Psoas muscle (tissue), 8 donors: Measurements from ENCODE around the gene RPL37. TPM values are rescaled to one million over a fixed set of nuclear protein-coding genes. Genes with fewer than 3 reads are reported as not detected.
A peak's percentile ranks its signal among the peaks of the same experiment; 100 is the strongest.
"Not testable (repeated sequence)": the region's sequence is repeated elsewhere in the genome, so short reads cannot be mapped to it uniquely, and the experiment has no call there.

ENCODE experiments used
- ATAC-seq, 4 donors: fragments of 200-7000 bp; cut with Tn5 transposase; one replicate each; pipeline ENCODE4 v1.9.1; 2020; ENCODE audit warnings: moderate library complexity in 3 of 4, mild to moderate bottlenecking in 2 of 4
- DNase-seq, 2 donors: peaks; one replicate each; pipeline ENCODE4 v3.0.0-alpha.2; 2020
- H3K27ac ChIP-seq: fragments of 200-600 bp; one replicate; pipeline ENCODE4 v1.8.0; 2022
- H3K27me3 ChIP-seq, 3 donors: fragments of 200-600 bp in 1 of 3; one replicate each; pipeline versions ENCODE4 v1.6.1 to v1.8.0; 2013 to 2022; ENCODE audit warnings: low read length in 2 of 3, mild to moderate bottlenecking in 2 of 3, moderate library complexity in 1 of 3; ENCODE audit not compliant: insufficient read depth in 3 of 3
- H3K36me3 ChIP-seq, 2 donors: fragments of 200-600 bp in 1 of 2; one replicate each; pipeline versions ENCODE4 v1.6.1 to v1.8.0; 2013 to 2022; ENCODE audit warnings: low read depth in 1 of 2, mild to moderate bottlenecking in 1 of 2, moderate library complexity in 1 of 2; ENCODE audit not compliant: insufficient read depth in 1 of 2
- H3K4me1 ChIP-seq: fragments of 200-600 bp; one replicate; pipeline ENCODE4 v1.8.0; 2022
- H3K4me3 ChIP-seq: fragments of 200-600 bp; one replicate; pipeline ENCODE4 v1.8.0; 2022; ENCODE audit warnings: mild to moderate bottlenecking
- H3K9me3 ChIP-seq: fragments of 200-600 bp; one replicate; pipeline ENCODE4 v1.8.0; 2022
- WGBS, 3 donors: extraction: QIAGEN DNeasy Blood & Tissue Kit; methylation state at CpG; one replicate each; pipeline versions ENCODE4 v1.1.6 to v1.1.7; 2013; 5-methylcytosine and 5-hydroxymethylcytosine counted together
- intact Hi-C, 2 donors: fragments of 100-400 bp; cut with DNase I; formaldehyde crosslinking; loops; one replicate each; pipeline versions ENCODE4 v1.11.0 to v1.14.2; 2022
- polyA plus RNA-seq, 3 donors: library from polyadenylated mRNA; stranded (reverse); fragments of 200-250 nt; gene quantifications; one replicate each; pipeline ENCODE4 v1.2.3, GENCODE V29; 2013
- total RNA-seq, 4 donors: library from RNA; stranded (reverse); fragmentation: NEBNext Ultra II Directional in 2 of 4; extraction: Animal tissue kit (Norgen Biotek cat#: 25700) in 2 of 4; gene quantifications; one replicate each; pipeline versions ENCODE4 v1.2.1 to v1.2.4, GENCODE V29; 2021 to 2023
- TF ChIP-seq, protein P1 (sequence below): fragments of 200-600 bp; IDR thresholded peaks from one replicate; pipeline ENCODE4 v1.8.0; 2022; ENCODE audit warnings: antibody characterized with exemption
- donor health status: healthy with polysubstance abuse.
- donor health status: DM: no; HTN: no; CAD: no; lungs with moderate emphysema.
- donor health status: Bipolar disorder and iron deficiency.
- donor health status: healthy.
- donor health status: DM: yes; HTN: yes; CAD: no.
- donor health status: DM: no; HTN: no; CAD: no.
- donor health status: DM: no; HTN: no; CAD: no.
- donor health status: DM: yes; HTN: yes; CAD: no.

The RPL37 gene
- total and polyA plus RNA-seq, 7 donors = 737 to 2,293 (median 991) TPM

DNA sequence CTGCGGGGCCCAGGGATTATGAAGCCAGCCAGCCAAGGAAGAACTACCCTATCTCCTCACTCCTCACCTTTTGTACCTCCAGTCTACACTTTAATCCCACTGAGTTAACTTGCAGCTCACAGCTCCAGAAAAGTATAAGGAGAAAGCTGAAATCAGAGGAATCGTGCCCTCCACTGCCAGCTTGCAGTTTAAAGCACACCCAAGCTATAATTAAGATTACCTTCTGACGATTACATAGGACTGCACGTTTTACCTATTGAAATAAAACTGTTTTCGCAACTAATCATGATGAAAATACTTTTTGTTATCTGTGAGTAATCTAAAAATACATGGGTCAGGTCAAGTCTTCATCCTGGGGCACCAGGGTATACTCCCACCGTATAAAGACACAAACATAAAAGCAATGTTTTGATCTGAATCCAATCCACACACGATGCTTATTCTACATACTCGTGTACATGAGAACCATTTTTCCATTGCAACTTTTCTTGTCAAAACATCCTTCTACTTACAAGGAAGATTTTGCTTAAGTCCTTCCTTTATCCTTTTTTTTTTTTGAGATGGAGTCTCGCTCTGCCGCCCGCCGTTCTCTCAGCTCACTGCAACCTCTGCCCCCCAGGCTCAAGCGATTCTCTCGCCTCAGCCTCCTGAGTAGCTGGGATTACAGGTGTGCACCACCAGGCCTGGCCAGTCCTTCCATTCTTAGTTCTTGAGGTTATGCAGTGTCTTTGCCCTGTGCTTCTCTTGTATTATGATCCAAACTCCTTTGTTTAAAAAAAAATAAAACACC is 7.6 kb downstream of the RPL37 start:
- intact Hi-C loops = no loop called here
- no peak for ATAC-seq
- TF ChIP-seq, protein P1, sequence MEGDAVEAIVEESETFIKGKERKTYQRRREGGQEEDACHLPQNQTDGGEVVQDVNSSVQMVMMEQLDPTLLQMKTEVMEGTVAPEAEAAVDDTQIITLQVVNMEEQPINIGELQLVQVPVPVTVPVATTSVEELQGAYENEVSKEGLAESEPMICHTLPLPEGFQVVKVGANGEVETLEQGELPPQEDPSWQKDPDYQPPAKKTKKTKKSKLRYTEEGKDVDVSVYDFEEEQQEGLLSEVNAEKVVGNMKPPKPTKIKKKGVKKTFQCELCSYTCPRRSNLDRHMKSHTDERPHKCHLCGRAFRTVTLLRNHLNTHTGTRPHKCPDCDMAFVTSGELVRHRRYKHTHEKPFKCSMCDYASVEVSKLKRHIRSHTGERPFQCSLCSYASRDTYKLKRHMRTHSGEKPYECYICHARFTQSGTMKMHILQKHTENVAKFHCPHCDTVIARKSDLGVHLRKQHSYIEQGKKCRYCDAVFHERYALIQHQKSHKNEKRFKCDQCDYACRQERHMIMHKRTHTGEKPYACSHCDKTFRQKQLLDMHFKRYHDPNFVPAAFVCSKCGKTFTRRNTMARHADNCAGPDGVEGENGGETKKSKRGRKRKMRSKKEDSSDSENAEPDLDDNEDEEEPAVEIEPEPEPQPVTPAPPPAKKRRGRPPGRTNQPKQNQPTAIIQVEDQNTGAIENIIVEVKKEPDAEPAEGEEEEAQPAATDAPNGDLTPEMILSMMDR = no peak
- Histone ChIP-seq H3K9me3 (no peaks in the 10 kb centered on the region), H3K27me3 (no peaks in the 10 kb centered on the region), H3K4me1 (no peaks in the 10 kb centered on the region), H3K27ac (no peak overlapping the region), H3K4me3 (no peak overlapping the region), H3K36me3 (peaks cover 22 to 71% of the 10 kb centered on the region in 2 donors)
- WGBS, 3 donors = 87 to 89% (median 88%) methylated on average over 14 of the region's 14 CpGs
- DNase-seq = no peak

DNA sequence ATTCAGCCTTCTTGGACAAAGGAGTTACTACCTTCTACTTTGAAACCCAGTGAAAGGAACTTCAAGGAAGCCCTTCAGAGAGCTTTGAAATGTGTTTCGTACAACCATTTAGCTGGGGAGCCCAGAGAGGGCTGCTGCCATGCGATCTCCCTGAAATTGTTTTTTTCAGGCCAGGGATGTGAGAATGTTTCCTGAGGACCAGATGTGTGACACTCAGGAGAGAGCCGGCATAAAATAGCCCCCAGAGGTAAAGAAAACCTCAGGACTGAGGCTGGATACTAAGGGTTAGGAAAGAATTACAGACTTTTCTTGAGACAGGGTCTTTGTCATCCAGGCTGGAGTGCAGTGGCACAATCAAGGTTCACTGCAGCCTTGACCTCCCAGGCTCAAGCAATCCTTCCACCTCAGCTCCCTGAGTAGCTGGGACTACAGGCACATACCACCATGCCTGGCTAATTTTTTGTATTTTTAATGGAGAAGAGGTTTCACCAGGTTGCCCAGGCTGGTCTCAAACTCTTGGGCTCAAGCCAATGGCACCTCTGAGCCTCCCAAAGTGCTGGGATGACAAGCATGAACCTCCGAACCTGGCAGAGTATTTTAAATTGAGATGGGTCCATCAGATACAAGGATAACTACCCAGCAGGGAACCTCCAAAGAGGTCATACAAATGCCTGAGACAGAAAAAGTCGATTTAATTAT is 8.4 kb downstream of the RPL37 start:
- no peak overlapping the region for H3K27ac ChIP-seq
- no peak overlapping the region for H3K4me3 ChIP-seq
- TF ChIP-seq, protein P1 = no peak
- H3K36me3 ChIP-seq = peaks cover 22 to 64% of the 10 kb centered on the region in 2 donors
- no peaks in the 10 kb centered on the region for H3K9me3 ChIP-seq
- no peak for ATAC-seq
- H3K4me1 ChIP-seq = no peaks in the 10 kb centered on the region
- intact Hi-C loops = no loop called here
- WGBS, 3 donors = 90 to 92% (median 91%) methylated on average over 5 of the region's 5 CpGs
- no peaks in the 10 kb centered on the region for H3K27me3 ChIP-seq
- DNase-seq = no peak

DNA sequence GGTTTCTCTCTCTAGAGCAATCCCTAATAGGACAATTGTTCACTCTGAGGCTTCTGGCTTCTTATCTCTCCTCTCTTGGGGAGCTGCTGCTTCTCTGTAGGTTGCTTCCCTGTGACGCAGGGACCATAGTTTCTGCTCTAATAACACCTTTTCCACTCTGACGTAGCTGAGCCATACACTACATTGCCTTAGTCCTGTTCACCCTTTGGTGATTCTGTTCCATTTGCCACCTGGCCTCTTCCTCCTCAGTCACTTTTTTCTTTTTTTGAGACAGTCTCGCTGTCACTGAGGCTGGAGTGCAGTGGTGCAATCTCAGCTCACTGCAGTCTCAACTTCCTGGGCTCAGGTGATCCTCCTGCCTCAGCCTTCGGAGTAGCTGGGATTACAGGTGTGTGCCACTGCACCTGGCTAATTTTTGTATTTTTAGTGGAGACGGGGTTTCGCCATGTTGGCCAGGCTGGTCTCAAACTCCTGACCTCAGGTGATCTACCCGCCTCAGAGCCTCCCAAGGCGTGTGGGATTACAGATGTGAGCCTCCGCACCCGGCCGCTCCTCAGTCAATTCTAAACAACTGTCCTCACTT is 9.5 kb downstream of the RPL37 start:
- ATAC-seq, intact Hi-C loops: not testable (repeated sequence)
- WGBS, 3 donors = 95% methylated on average over 11 of the region's 11 CpGs

DNA sequence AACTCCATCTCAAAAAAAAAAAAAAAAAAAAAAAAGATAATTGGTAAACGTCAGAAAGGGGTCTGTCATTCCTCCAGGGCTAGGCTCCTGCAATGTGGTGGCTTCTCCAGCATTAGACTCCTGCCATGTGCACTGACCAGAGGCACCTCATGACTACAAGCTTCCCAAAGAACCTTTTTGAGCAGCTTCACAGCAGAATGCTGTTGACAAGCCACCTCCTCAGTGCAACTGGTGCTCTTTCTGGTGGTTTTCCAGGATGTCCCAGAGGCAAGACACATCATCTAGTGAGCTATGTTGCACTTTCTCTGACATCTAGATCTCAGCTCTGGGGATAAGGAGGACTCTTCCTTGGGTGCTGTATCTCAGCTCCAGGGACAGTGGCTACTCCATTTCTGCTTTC is 11.6 kb downstream of the RPL37 start:
- WGBS, 3 donors = 33 to 52% methylated on average over 1 of the region's 1 CpG; no CpG with 5 or more reads in 1 of the 3 donors
- H3K36me3 ChIP-seq = peaks cover 7 to 32% of the 10 kb centered on the region in 2 donors
- TF ChIP-seq, protein P1 = no peak
- ATAC-seq (peak in 2 of 4 donors; percentile 33 to 35), DNase-seq (no peak)
- H3K27me3 ChIP-seq = no peaks in the 10 kb centered on the region
- intact Hi-C loops = no loop called here
- H3K4me3 ChIP-seq = no peak overlapping the region
- no peaks in the 10 kb centered on the region for H3K9me3 ChIP-seq
- no peak overlapping the region for H3K27ac ChIP-seq
- H3K4me1 ChIP-seq = no peaks in the 10 kb centered on the region

More for the DNA sequence above, 9.5 kb downstream of the RPL37 start:
- not testable (repeated sequence) for H3K9me3 ChIP-seq, H3K4me1 ChIP-seq, H3K27me3 ChIP-seq, DNase-seq, H3K4me3 ChIP-seq, H3K27ac ChIP-seq
- H3K36me3 ChIP-seq = peaks cover 16 to 53% of the 10 kb centered on the region in 2 donors

DNA sequence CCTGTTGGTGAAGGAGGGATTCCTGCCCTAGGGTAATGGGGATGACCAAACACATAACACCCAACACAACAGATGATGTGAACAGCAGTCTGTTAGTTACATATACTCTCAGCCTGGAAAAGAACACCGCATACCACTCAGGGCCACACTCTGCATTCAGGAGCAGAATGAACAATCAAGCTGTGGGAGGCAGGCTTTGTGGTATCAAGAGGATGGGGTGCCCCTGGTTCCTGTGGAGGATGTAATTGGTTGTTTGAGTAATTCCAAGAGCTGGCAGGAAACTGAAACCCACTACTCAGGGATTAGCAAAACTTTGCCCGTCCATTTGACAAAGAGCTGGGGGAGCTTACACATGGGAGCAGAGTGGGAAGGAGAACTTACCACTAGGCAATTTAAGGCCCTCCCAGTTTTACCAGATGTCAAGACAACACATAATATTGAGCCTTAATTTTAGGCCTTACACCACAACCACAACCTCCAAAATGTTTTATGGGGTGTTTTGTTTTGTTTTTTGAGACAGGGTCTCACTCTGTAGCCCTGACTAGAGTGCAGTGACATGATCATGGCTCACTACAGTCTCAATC is 21.2 kb downstream of the RPL37 start:
- TF ChIP-seq, protein P1 = no peak
- Histone ChIP-seq H3K4me3 (no peak overlapping the region), H3K27ac (no peak overlapping the region), H3K4me1 (no peaks in the 10 kb centered on the region), H3K36me3 (no peaks in the 10 kb centered on the region), H3K9me3 (no peaks in the 10 kb centered on the region), H3K27me3 (no peaks in the 10 kb centered on the region)
- intact Hi-C loops = no loop called here
- DNase-seq (no peak), ATAC-seq (no peak)
- WGBS, 3 donors = 86 to 89% (median 86%) methylated on average over 2 of the region's 2 CpGs
